K562 (cell line): ENCODE measurements around the gene FGGY. TPM values are rescaled to one million over a fixed set of nuclear protein-coding genes. Genes with fewer than 3 reads are reported as not detected.

ENCODE experiments used
- ATAC-seq: fragments of 200-7000 bp; cut with Tn5 transposase; 3 replicates; pipeline ENCODE4 v1.9.1; 2020; ENCODE audit warnings: moderate library complexity
- BruUV-seq: library from RNA; stranded (reverse); fragments of 400-500 nt; replicated peaks from 2 replicates; lab custom pipeline; 2021; lab: Mats Ljungman, UMichigan
- CTCF ChIA-PET: fragments of 300-600 bp; formaldehyde crosslinking; extraction: SDS; loops from one replicate; lab custom pipeline; 2021; ENCODE audit warnings: low intra/inter-chr PET ratio; lab: Yijun Ruan, JAX
- POLR2A ChIA-PET: fragments of 300-600, 350-650 bp; sonication (Branson Sonifier 250); formaldehyde crosslinking; extraction: SDS; loops from one replicate; lab custom pipeline; 2021; ENCODE audit warnings: antibody characterized with exemption, inconsistent platforms; lab: Yijun Ruan, JAX
- DNase-seq, 4 experiments: peaks; one replicate each; pipeline versions ENCODE4 v3.0.0 to v3.0.0-alpha.2; 2011 to 2018; ENCODE audit warnings: low spot score in 3 of 4, mixed read lengths in 3 of 4; ENCODE audit errors: extremely low read depth in 1 of 4
- FAIRE-seq: peaks from 2 replicates; lab custom pipeline; 2011; peaks lifted over from hg19 to GRCh38; lab: Jason Lieb, UNC
- H2AFZ ChIP-seq: 2 replicates; pipeline ENCODE4 v1.6.0; 2011; ENCODE audit warnings: low read depth, low read length, control low read depth, inconsistent platforms
- H3K27ac ChIP-seq: fragments of 200-600 bp; 3 replicates; pipeline ENCODE4 v1.8.0; 2011; ENCODE audit warnings: low read depth, mild to moderate bottlenecking, control low read depth, inconsistent platforms, low read length, moderate library complexity, mixed read lengths; ENCODE audit errors: extremely low read depth
- H3K27me3 ChIP-seq, 2 experiments: fragments of 300-600 bp in 1 of 2; 2 replicates in 1 of 2; 3 replicates in 1 of 2; pipeline versions ENCODE4 v1.6.0 to v1.8.0; 2011; ENCODE audit warnings: inconsistent platforms in 2 of 2, low read length in 2 of 2, mild to moderate bottlenecking in 1 of 2, mixed read lengths in 1 of 2, moderate library complexity in 1 of 2; ENCODE audit not compliant: control insufficient read depth in 2 of 2, insufficient read depth in 2 of 2
- H3K36me3 ChIP-seq: fragments of 300-600 bp; 3 replicates; pipeline ENCODE4 v1.8.0; 2011; ENCODE audit warnings: mild to moderate bottlenecking, low read length, inconsistent platforms; ENCODE audit not compliant: control insufficient read depth, insufficient read depth
- H3K4me1 ChIP-seq, 2 experiments: fragments of 200-600 bp in 1 of 2; replicated peaks in 1 of 2; 2 replicates in 1 of 2; 3 replicates in 1 of 2; pipeline versions ENCODE4 v1.5.1 to v1.8.0; 2011; ENCODE audit warnings: inconsistent platforms in 2 of 2, low read length in 2 of 2, mild to moderate bottlenecking in 1 of 2, mixed read lengths in 1 of 2, moderate library complexity in 1 of 2; ENCODE audit not compliant: control insufficient read depth in 2 of 2, insufficient read depth in 2 of 2
- H3K4me2 ChIP-seq: 2 replicates; pipeline ENCODE4 v1.6.1; 2011; ENCODE audit warnings: low read length, control low read depth, inconsistent platforms, mixed read lengths; ENCODE audit not compliant: insufficient read depth
- H3K4me3 ChIP-seq: fragments of 200-600 bp; sonication (generic), shearing (Covaris generic); 2 replicates; pipeline ENCODE4 v1.5.1; 2016; ENCODE audit warnings: control low read depth, inconsistent platforms
- H3K79me2 ChIP-seq: fragments of 200-600 bp; 3 replicates; pipeline ENCODE4 v1.8.0; 2011; ENCODE audit warnings: low read length, inconsistent platforms; ENCODE audit not compliant: control insufficient read depth, insufficient read depth
- H3K9ac ChIP-seq, 2 experiments: 2 replicates each; pipeline versions ENCODE4 v1.6.0 to v1.6.1; 2011; ENCODE audit warnings: low read depth in 2 of 2, low read length in 2 of 2, control low read depth in 1 of 2, inconsistent platforms in 1 of 2, mild to moderate bottlenecking in 1 of 2, mixed read lengths in 1 of 2; ENCODE audit not compliant: insufficient read depth in 1 of 2
- H3K9me1 ChIP-seq: one replicate; pipeline ENCODE4 v1.6.0; 2011; ENCODE audit warnings: inconsistent platforms, mild to moderate bottlenecking, low read length, moderate library complexity; ENCODE audit not compliant: control insufficient read depth, insufficient read depth
- H3K9me3 ChIP-seq: replicated peaks from 2 replicates; pipeline ENCODE4 v1.5.1; 2011; ENCODE audit warnings: low read depth, low read length, inconsistent platforms; ENCODE audit not compliant: control insufficient read depth, insufficient read depth
- H4K20me1 ChIP-seq: replicated peaks from 2 replicates; pipeline ENCODE4 v1.6.1; 2011; ENCODE audit warnings: low read length, inconsistent platforms, mixed read lengths; ENCODE audit not compliant: control insufficient read depth, insufficient read depth
- ATF3 ChIP-seq, 2 experiments: fragments of 450-650 bp in 1 of 2; sonication (generic) in 1 of 2; formaldehyde crosslinking in 1 of 2; IDR thresholded peaks in 1 of 2; conservative IDR thresholded peaks in 1 of 2; 2 replicates each; pipeline versions ENCODE4 v1.6.1 to v1.8.1; 2016 to 2023; ENCODE audit warnings: mild to moderate bottlenecking in 2 of 2, moderate library complexity in 2 of 2, inconsistent platforms in 1 of 2, missing genetic modification reagents in 1 of 2
- EZH2 ChIP-seq: IDR thresholded peaks from 2 replicates; pipeline ENCODE4 v1.6.1; 2012; ENCODE audit warnings: low read depth, mild to moderate bottlenecking, inconsistent platforms, low read length, borderline replicate concordance
- HDGF ChIP-seq: fragments of 450-650 bp; IDR thresholded peaks from 2 replicates; pipeline ENCODE4 v1.6.1; 2016
- MYC ChIP-seq, 2 experiments: fragments of 250-450 bp in 1 of 2; sonication (Bioruptor Pico) in 1 of 2; IDR thresholded peaks; 2 replicates each; pipeline versions ENCODE4 v1.5.1 to v1.6.1; 2012 to 2021; ENCODE audit warnings: low read depth in 2 of 2, borderline replicate concordance in 1 of 2, improper control_type of control experiment in 1 of 2, low read length in 1 of 2, mild to moderate bottlenecking in 1 of 2, moderate library complexity in 1 of 2
- UBTF ChIP-seq, 2 experiments: IDR thresholded peaks; 2 replicates each; pipeline ENCODE4 v1.6.1; 2012; ENCODE audit warnings: improper control_type of control experiment in 2 of 2, low read depth in 2 of 2, low read length in 2 of 2, borderline replicate concordance in 1 of 2
- in situ Hi-C: fragments of 300-500 bp; cut with MboI; formaldehyde crosslinking; loops from 4 replicates; pipeline ENCODE4 v1.15.0; 2018; ENCODE audit warnings: inconsistent platforms, mixed read lengths
- intact Hi-C: fragments of 100-400 bp; cut with micrococcal nuclease; formaldehyde crosslinking; loops from 2 replicates; pipeline ENCODE4 v1.14.2; 2022
- polyA plus RNA-seq, 8 experiments: library from polyadenylated mRNA; depleted of rRNA in 4 of 8; stranded (reverse) in 5 of 8; unstranded in 3 of 8; fragments of >200 nt; fragmentation: Nextera tagmentation in 2 of 8; fragmentation: Illumina TruSeq in 1 of 8; extraction: Ambion mirVana in 2 of 8; extraction: Trizol in 1 of 8; gene quantifications; 2 replicates each; pipeline versions ENCODE4 v1.2.1 to v1.2.3, GENCODE V29; 2011 to 2014; ENCODE audit warnings: inconsistent platforms in 1 of 8, missing spikeins in 1 of 8
- total RNA-seq, 7 experiments: library from RNA; depleted of rRNA in 6 of 7; stranded (reverse); fragments of >200 nt in 6 of 7; fragmentation: Illumina TruSeq in 2 of 7; extraction: Trizol in 2 of 7; gene quantifications; 2 replicates each; pipeline versions ENCODE4 v1.2.1 to v1.2.3, GENCODE V29; 2011 to 2021; ENCODE audit warnings: low replicate concordance in 1 of 7

The FGGY gene
- total and polyA plus RNA-seq, 9 of the 15 experiments (the other 6 are each of a cell fraction or from before 2014, with no cell fraction given): 9.7 to 19.2 (median 12.6) TPM

DNA sequence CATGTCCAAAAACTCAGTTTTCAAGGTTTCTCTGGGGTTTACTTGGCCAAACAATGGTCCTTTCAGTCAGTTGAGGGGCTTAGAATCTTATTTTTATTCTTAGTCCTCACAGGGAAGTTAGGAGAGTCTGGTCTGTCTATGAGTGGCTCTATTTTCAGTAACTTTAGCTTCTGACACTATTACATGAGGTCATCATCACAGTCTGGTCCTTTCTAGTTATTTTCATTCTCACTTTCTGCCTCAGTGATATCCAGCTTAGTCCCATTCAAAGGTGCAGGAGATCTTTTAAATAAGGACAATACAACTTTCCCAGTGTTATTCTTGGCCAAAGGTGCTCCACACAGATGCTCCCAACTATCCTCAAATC lies 30.0 kb upstream of the FGGY start:
- no peak overlapping the region for H3K9ac ChIP-seq
- no peaks in the 10 kb centered on the region; a peak in 1 of 5 replicates for H3K4me1 ChIP-seq
- in situ Hi-C loops: no loop called here
- TF ChIP-seq HDGF (no peak), ATF3 (IDR thresholded peaks at IDR 0.05) (no peak), ATF3 (CRISPR knock-in tag; conservative IDR thresholded peaks at IDR 0.05) (no peak), EZH2 (no peak), MYC (IDR thresholded peaks at IDR 0.05; ENCODE audit: low read depth, low read length) (no peak), MYC (CRISPR knock-in tag; IDR thresholded peaks at IDR 0.05; ENCODE audit: borderline replicate concordance, low read depth) (no peak), UBTF (IDR thresholded peaks at IDR 0.05; ENCODE audit: borderline replicate concordance in 1 of 2, low read depth in 2 of 2, low read length in 2 of 2) (no peak)
- TF ChIP-seq, all 486 proteins: peak for 0
- DNase-seq: no peak
- ChIA-PET CTCF (no interaction called here), POLR2A (no interaction called here)
- H3K9me1 ChIP-seq: no peaks in the 10 kb centered on the region
- intact Hi-C loops: no loop called here
- ATAC-seq: no peak
- peaks cover 0 to 4% of the 10 kb centered on the region in 2 experiments; a peak in 1 of 5 replicates for H3K27me3 ChIP-seq
- no peaks in the 10 kb centered on the region for H3K36me3 ChIP-seq
- no peaks in the 10 kb centered on the region for H3K79me2 ChIP-seq
- no peaks in the 10 kb centered on the region for H3K9me3 ChIP-seq
- no peak overlapping the region for H3K4me3 ChIP-seq
- no peak overlapping the region for H2AFZ ChIP-seq
- no peaks in the 10 kb centered on the region for H4K20me1 ChIP-seq
- BruUV-seq: no TSS peak
- H3K27ac ChIP-seq: no peak overlapping the region
- FAIRE-seq: no peak
- no peak overlapping the region for H3K4me2 ChIP-seq
